OCI-M2 (cell line): ENCODE measurements around the gene DNER.

ENCODE experiments used
- DNase-seq: peaks from one replicate; lab custom pipeline; 2025; ENCODE audit not compliant: unreplicated experiment; lab: John Stamatoyannopoulos, UW

DNER gene

GRCh38 chr2:229572507-229573271 lies 141.7 kb downstream of the DNER start:
- DNase-seq, result no peak

GRCh38 chr2:229571243-229571642 lies 143.1 kb downstream of the DNER start:
- DNase-seq, result no peak

DNA sequence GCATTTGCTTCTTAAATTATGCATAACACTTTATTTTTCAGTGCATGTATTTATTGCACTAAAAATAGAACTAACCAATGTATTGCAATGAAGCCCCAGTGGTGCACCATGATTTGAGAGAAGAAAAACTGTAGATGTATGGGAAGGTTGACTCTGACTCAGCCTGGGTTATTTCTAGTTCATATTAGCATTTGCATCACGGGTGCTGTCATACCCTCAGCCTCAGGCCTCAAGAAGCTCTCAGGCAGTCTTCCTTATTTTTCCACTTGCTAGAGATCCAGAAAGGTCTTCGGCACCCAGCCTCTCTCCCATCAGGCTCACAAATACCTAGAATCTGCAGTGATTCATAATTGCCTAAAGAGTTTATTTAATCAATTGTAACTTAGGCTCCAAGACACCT lies 148.0 kb downstream of the DNER start:
- no peak for DNase-seq

- DNase-seq, result no peak
These were observed 150.0 kb downstream of the DNER start for GRCh38 chr2:229564300-229564907.

- DNase-seq, result no peak
These were observed 151.0 kb downstream of the DNER start for GRCh38 chr2:229563388-229563787.

GRCh38 chr2:229562472-229563127 lies 151.8 kb downstream of the DNER start:
- DNase-seq, result no peak

DNA sequence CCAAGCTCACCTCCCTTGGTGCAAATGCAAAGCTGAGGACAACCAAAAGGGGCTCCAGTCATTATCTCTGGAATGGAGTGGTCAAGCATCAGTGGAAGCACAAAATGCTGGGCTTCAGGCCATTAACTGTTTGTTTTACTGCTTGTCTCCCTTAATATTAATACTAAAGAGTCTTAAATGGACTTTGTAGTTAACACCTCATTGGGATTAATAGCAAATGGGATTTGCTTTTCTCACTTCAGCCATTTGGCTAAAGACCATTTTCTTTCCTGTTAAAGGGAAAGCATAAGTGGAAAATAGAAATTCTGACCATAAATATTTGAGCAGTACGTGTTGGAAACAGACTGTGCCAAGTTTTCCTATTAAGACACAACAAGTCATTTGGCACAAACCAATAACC lies 154.4 kb downstream of the DNER start:
- DNase-seq, result no peak

DNA sequence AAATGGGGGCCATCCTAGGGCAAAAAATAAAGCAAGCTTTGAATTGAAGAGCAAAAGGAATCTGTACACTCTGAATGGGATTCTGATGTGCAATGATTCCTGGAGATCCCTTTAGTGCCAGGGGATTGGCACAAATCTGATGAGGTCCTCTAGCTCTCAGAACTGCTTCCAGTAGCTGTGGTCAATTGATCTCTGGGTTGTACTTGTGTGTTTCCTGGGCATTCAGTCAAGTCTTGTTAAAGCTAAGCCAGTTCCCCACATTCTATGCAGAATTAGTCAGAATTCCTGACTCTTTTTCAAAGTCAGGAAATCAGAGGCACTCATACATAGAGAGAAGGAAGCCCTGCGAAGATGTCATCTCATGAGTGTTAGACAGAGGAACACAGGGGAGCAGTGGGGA lies 161.3 kb downstream of the DNER start:
- DNase-seq, result no peak

- no peak for DNase-seq
These were observed 171.0 kb downstream of the DNER start for GRCh38 chr2:229543176-229543873.

DNA sequence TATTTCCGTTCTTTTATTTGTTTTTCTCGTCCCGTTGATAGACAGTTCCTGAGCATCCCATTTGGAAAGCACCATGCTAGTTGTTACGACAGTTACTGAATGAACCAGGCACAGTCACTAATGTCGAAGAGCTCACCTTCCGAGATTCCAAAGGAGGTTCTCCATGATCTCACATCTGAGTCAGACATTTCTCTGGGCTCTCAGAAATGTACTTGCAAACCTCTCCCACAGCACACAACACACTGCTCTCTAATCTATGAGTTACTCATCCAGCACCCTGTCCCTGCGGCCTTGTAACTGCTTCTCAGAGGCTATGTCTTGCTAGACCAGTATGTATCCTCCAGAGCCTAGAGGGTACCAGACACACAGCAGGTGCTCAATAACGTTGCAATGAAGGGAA lies 174.7 kb downstream of the DNER start:
- DNase-seq, result no peak

DNA sequence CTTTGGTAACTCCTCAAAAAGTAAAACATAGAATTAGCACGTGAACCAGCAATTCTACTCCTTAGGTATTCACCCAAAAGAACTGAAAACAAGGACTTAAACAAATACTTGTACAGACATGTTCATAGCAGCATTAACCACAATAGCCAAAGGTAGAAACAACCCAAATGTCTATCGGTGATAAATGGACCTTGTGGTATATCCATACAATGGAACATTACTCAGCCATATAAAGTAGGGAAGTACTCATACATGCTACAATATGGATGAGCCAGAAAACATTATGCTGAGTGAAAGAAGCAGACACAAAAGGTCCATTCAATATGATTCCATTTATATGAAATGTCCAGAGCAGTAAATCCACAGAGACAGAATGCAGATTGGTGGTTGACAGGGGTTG lies 182.8 kb downstream of the DNER start:
- no peak for DNase-seq

GRCh38 chr2:229530434-229530833 lies 183.9 kb downstream of the DNER start:
- DNase-seq, result no peak

DNA sequence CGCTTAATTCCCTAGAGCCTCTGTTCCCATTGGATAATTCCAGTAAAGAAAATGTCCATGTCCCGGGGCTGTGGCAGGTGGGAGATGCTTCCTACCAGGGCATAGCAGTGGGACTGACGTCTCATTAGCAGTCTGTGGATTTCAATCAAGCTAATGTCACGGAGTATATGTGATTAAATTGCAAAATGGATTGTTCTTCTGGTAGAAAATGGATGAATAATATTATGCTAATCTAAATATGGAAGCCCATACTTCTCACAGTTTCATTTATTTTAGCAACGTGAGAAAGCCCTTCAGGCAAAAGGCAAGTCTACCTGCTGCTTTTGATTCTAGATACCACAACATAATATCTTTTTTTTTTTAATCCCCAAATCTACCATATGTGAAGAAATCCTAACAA lies 185.5 kb downstream of the DNER start:
- no peak for DNase-seq

- DNase-seq, result no peak
These were observed 187.4 kb downstream of the DNER start for GRCh38 chr2:229526951-229527350.

GRCh38 chr2:229524799-229525198 lies 189.6 kb downstream of the DNER start:
- no peak for DNase-seq

- no peak for DNase-seq
These were observed 190.7 kb downstream of the DNER start for GRCh38 chr2:229523663-229524062.

GRCh38 chr2:229521576-229521975 lies 192.8 kb downstream of the DNER start:
- no peak for DNase-seq

DNA sequence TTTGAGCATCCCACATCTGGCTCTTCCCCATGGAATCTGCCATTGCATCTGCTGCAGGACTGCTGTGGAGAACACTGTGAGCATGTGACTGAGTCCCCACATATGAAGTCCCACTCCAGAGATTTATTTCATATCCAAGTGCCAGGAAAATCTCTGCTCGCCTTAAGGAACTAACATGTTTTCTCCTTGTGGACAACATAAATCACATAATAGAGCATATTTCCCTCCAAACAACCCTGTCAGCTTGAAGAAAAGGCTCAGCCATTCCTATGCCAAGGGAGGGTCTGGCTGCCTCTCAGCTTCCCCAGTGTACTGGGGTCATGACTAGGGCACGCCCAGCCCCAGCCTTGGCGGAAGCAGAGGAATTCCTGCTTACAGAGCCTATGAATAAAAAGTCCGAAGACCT lies 193.7 kb downstream of the DNER start:
- DNase-seq, result no peak

GRCh38 chr2:229519655-229520430 lies 194.5 kb downstream of the DNER start:
- no peak for DNase-seq

GRCh38 chr2:229514273-229514895 lies 200.0 kb downstream of the DNER start:
- no peak for DNase-seq

DNA sequence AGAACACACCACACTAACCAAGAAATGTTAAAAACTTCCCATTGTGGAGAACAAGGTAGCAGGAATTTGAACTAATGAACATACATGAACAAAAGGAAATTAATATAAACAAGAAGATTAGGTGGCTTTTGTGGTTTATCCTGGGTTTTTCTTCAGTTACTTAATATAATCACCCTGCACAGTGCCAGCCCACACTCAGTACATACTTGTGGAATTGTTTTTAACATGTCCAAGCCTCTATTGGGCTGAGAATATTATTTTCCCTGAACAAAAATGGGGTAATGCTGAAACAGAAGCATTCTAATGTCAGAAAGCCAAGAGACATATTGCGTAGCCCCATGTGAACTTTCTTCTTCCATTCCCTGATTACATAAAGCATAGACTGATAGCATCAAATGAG lies 202.8 kb downstream of the DNER start:
- no peak for DNase-seq
